ENCODE results near the gene MCF2L2.
A peak's percentile ranks its signal among the peaks of the same experiment; 100 is the strongest.

Gene MCF2L2

GRCh38 chr3:183298701-183299153 lies 129.7 kb downstream of the MCF2L2 start:
- H3K4me3 ChIP-seq (ENCODE audit: low read depth, low read length): no peak overlapping the region
- no peaks in the 10 kb centered on the region for H3K79me2 ChIP-seq (ENCODE audit: control insufficient read depth, insufficient read depth, low read length, unreplicated experiment)
- H3K36me3 ChIP-seq (ENCODE audit: insufficient read depth, low read length): peaks cover 15% of the 10 kb centered on the region; the same call in 1 of the 2 replicates
- peaks cover 46% of the 10 kb centered on the region for H3K4me1 ChIP-seq (ENCODE audit: control insufficient read depth, insufficient read depth, low read length, unreplicated experiment)
- H2AFZ ChIP-seq (ENCODE audit: low read length, unreplicated experiment): no peak overlapping the region
- no peaks in the 10 kb centered on the region for H3K27me3 ChIP-seq (ENCODE audit: insufficient read depth, low read length)
- peak overlapping the region; percentile 55 for H3K27ac ChIP-seq (ENCODE audit: low read depth, low read length)

- no peak overlapping the region for H2AFZ ChIP-seq (ENCODE audit: low read length, unreplicated experiment)
- no peak overlapping the region for H3K27ac ChIP-seq (ENCODE audit: low read depth, low read length)
- no peaks in the 10 kb centered on the region for H3K27me3 ChIP-seq (ENCODE audit: insufficient read depth, low read length)
- peaks cover 46% of the 10 kb centered on the region for H3K4me1 ChIP-seq (ENCODE audit: control insufficient read depth, insufficient read depth, low read length, unreplicated experiment)
- no peak overlapping the region for H3K4me3 ChIP-seq (ENCODE audit: low read depth, low read length)
- H3K36me3 ChIP-seq (ENCODE audit: insufficient read depth, low read length): peaks cover 22% of the 10 kb centered on the region; the same call in 1 of the 2 replicates
- H3K79me2 ChIP-seq (ENCODE audit: control insufficient read depth, insufficient read depth, low read length, unreplicated experiment): no peaks in the 10 kb centered on the region
Measured at GRCh38 chr3:183296944-183297343, 131.5 kb downstream of the MCF2L2 start.

- H3K36me3 ChIP-seq (ENCODE audit: insufficient read depth, low read length): peaks cover 29% of the 10 kb centered on the region; the same call in 1 of the 2 replicates
- no peak overlapping the region for H2AFZ ChIP-seq (ENCODE audit: low read length, unreplicated experiment)
- H3K79me2 ChIP-seq (ENCODE audit: control insufficient read depth, insufficient read depth, low read length, unreplicated experiment): peaks cover 7% of the 10 kb centered on the region
- H3K27ac ChIP-seq (ENCODE audit: low read depth, low read length): peak overlapping the region; percentile 84
- H3K4me3 ChIP-seq (ENCODE audit: low read depth, low read length): no peak overlapping the region
- no peaks in the 10 kb centered on the region for H3K27me3 ChIP-seq (ENCODE audit: insufficient read depth, low read length)
- H3K4me1 ChIP-seq (ENCODE audit: control insufficient read depth, insufficient read depth, low read length, unreplicated experiment): peaks cover 60% of the 10 kb centered on the region
Measured at GRCh38 chr3:183295211-183295610, 133.2 kb downstream of the MCF2L2 start.

GRCh38 chr3:183293966-183294365 lies 134.5 kb downstream of the MCF2L2 start:
- Histone ChIP-seq H3K79me2 (ENCODE audit: control insufficient read depth, insufficient read depth, low read length, unreplicated experiment) (peaks cover 14% of the 10 kb centered on the region), H2AFZ (ENCODE audit: low read length, unreplicated experiment) (no peak overlapping the region), H3K27me3 (ENCODE audit: insufficient read depth, low read length) (no peaks in the 10 kb centered on the region), H3K4me3 (ENCODE audit: low read depth, low read length) (no peak overlapping the region), H3K4me1 (ENCODE audit: control insufficient read depth, insufficient read depth, low read length, unreplicated experiment) (peaks cover 63% of the 10 kb centered on the region), H3K36me3 (ENCODE audit: insufficient read depth, low read length) (peaks cover 29% of the 10 kb centered on the region; the same call in 1 of the 2 replicates), H3K27ac (ENCODE audit: low read depth, low read length) (peak overlapping the region; percentile 28; the same call in 1 of the 2 replicates)

- H2AFZ ChIP-seq (ENCODE audit: low read length, unreplicated experiment): no peak overlapping the region
- peak overlapping the region; percentile 55 for H3K27ac ChIP-seq (ENCODE audit: low read depth, low read length)
- H3K36me3 ChIP-seq (ENCODE audit: insufficient read depth, low read length): peaks cover 23% of the 10 kb centered on the region; the same call in 1 of the 2 replicates
- no peaks in the 10 kb centered on the region for H3K27me3 ChIP-seq (ENCODE audit: insufficient read depth, low read length)
- peaks cover 59% of the 10 kb centered on the region for H3K4me1 ChIP-seq (ENCODE audit: control insufficient read depth, insufficient read depth, low read length, unreplicated experiment)
- peak overlapping the region; percentile 22; the same call in 1 of the 2 replicates for H3K4me3 ChIP-seq (ENCODE audit: low read depth, low read length)
- H3K79me2 ChIP-seq (ENCODE audit: control insufficient read depth, insufficient read depth, low read length, unreplicated experiment): peaks cover 31% of the 10 kb centered on the region
Measured at GRCh38 chr3:183291497-183292031, 136.9 kb downstream of the MCF2L2 start.

- H3K27ac ChIP-seq (ENCODE audit: low read depth, low read length): peak overlapping the region; percentile 19; the same call in 1 of the 2 replicates
- H3K27me3 ChIP-seq (ENCODE audit: insufficient read depth, low read length): no peaks in the 10 kb centered on the region
- H3K79me2 ChIP-seq (ENCODE audit: control insufficient read depth, insufficient read depth, low read length, unreplicated experiment): peaks cover 31% of the 10 kb centered on the region
- no peak overlapping the region for H2AFZ ChIP-seq (ENCODE audit: low read length, unreplicated experiment)
- H3K36me3 ChIP-seq (ENCODE audit: insufficient read depth, low read length): peaks cover 17% of the 10 kb centered on the region; the same call in 1 of the 2 replicates
- no peak overlapping the region for H3K4me3 ChIP-seq (ENCODE audit: low read depth, low read length)
- H3K4me1 ChIP-seq (ENCODE audit: control insufficient read depth, insufficient read depth, low read length, unreplicated experiment): peaks cover 55% of the 10 kb centered on the region
Measured at GRCh38 chr3:183290216-183290615, 138.2 kb downstream of the MCF2L2 start.

- Histone ChIP-seq H3K4me1 (ENCODE audit: control insufficient read depth, insufficient read depth, low read length, unreplicated experiment) (peaks cover 60% of the 10 kb centered on the region), H3K36me3 (ENCODE audit: insufficient read depth, low read length) (peaks cover 13% of the 10 kb centered on the region; the same call in 1 of the 2 replicates), H3K4me3 (ENCODE audit: low read depth, low read length) (peak overlapping the region; percentile 76), H3K27me3 (ENCODE audit: insufficient read depth, low read length) (no peaks in the 10 kb centered on the region), H3K27ac (ENCODE audit: low read depth, low read length) (peak overlapping the region; percentile 92), H2AFZ (ENCODE audit: low read length, unreplicated experiment) (no peak overlapping the region), H3K79me2 (ENCODE audit: control insufficient read depth, insufficient read depth, low read length, unreplicated experiment) (peaks cover 31% of the 10 kb centered on the region)
Measured at GRCh38 chr3:183288117-183288516, 140.3 kb downstream of the MCF2L2 start.

- Histone ChIP-seq H2AFZ (ENCODE audit: low read length, unreplicated experiment) (no peak overlapping the region), H3K79me2 (ENCODE audit: control insufficient read depth, insufficient read depth, low read length, unreplicated experiment) (peaks cover 31% of the 10 kb centered on the region), H3K36me3 (ENCODE audit: insufficient read depth, low read length) (peaks cover 12% of the 10 kb centered on the region; the same call in 1 of the 2 replicates), H3K27me3 (ENCODE audit: insufficient read depth, low read length) (no peaks in the 10 kb centered on the region), H3K27ac (ENCODE audit: low read depth, low read length) (peak overlapping the region; percentile 92), H3K4me3 (ENCODE audit: low read depth, low read length) (peak overlapping the region; percentile 76), H3K4me1 (ENCODE audit: control insufficient read depth, insufficient read depth, low read length, unreplicated experiment) (peaks cover 60% of the 10 kb centered on the region)
Measured at GRCh38 chr3:183287301-183287971, 141.0 kb downstream of the MCF2L2 start.

- no peaks in the 10 kb centered on the region; the same call in 1 of the 2 replicates for H3K36me3 ChIP-seq (ENCODE audit: insufficient read depth, low read length)
- H3K27me3 ChIP-seq (ENCODE audit: insufficient read depth, low read length): no peaks in the 10 kb centered on the region
- H2AFZ ChIP-seq (ENCODE audit: low read length, unreplicated experiment): no peak overlapping the region
- peak overlapping the region; percentile 76; the same call in 1 of the 2 replicates for H3K4me3 ChIP-seq (ENCODE audit: low read depth, low read length)
- H3K79me2 ChIP-seq (ENCODE audit: control insufficient read depth, insufficient read depth, low read length, unreplicated experiment): peaks cover 28% of the 10 kb centered on the region
- H3K4me1 ChIP-seq (ENCODE audit: control insufficient read depth, insufficient read depth, low read length, unreplicated experiment): peaks cover 47% of the 10 kb centered on the region
- peak overlapping the region; percentile 92 for H3K27ac ChIP-seq (ENCODE audit: low read depth, low read length)
Measured at GRCh38 chr3:183285828-183286457, 142.5 kb downstream of the MCF2L2 start.

- Histone ChIP-seq H3K36me3 (ENCODE audit: insufficient read depth, low read length) (no peaks in the 10 kb centered on the region), H3K27ac (ENCODE audit: low read depth, low read length) (peak overlapping the region; percentile 92), H3K27me3 (ENCODE audit: insufficient read depth, low read length) (no peaks in the 10 kb centered on the region), H2AFZ (ENCODE audit: low read length, unreplicated experiment) (no peak overlapping the region), H3K79me2 (ENCODE audit: control insufficient read depth, insufficient read depth, low read length, unreplicated experiment) (peaks cover 25% of the 10 kb centered on the region), H3K4me3 (ENCODE audit: low read depth, low read length) (no peak overlapping the region), H3K4me1 (ENCODE audit: control insufficient read depth, insufficient read depth, low read length, unreplicated experiment) (peaks cover 42% of the 10 kb centered on the region)
Measured at GRCh38 chr3:183285318-183285717, 143.1 kb downstream of the MCF2L2 start.

All from ACC112 (cell line).